ENCODE data around the gene B9D1. TPM values are rescaled to one million over a fixed set of nuclear protein-coding genes. Genes with fewer than 3 reads are reported as not detected.

The B9D1 gene
- total and polyA plus RNA-seq, 2 of the 13 experiments (the other 11 are each of a cell fraction or from before 2014, with no cell fraction given) = 27.7 to 31.1 TPM

GRCh38 chr17:19362277-19363113 is at the start of gene B9D1 (continued):
- TF ChIP-seq ZNF281 (CRISPR knock-in tag; IDR thresholded peaks at IDR 0.05; ENCODE audit: borderline replicate concordance) = peak; percentile 62; the same call in 1 of the 2 replicates
- TF ChIP-seq NFYB (CRISPR knock-in tag; IDR thresholded peaks at IDR 0.05) = no peak; the same call in 1 of the 2 replicates
- TF ChIP-seq KLF13 (CRISPR knock-in tag; IDR thresholded peaks at IDR 0.05) = no peak
- TF ChIP-seq ZNF513 (CRISPR knock-in tag; conservative IDR thresholded peaks at IDR 0.05) = 0 out of 2 replicates have a peak, but pooled peaks have one; percentile 35
- TF ChIP-seq SMAD9 (CRISPR knock-in tag; IDR thresholded peaks at IDR 0.05) = no peak
- no peak for TF ChIP-seq ZNF660 (CRISPR knock-in tag; IDR thresholded peaks at IDR 0.05; ENCODE audit: borderline replicate concordance, low read depth)
- TF ChIP-seq SRSF1 (optimal IDR thresholded peaks at IDR 0.05; ENCODE audit: low read depth, low read length) = no peak
- no peak for TF ChIP-seq SNRNP70 (IDR thresholded peaks at IDR 0.05; ENCODE audit: low read depth, low read length)
- TF ChIP-seq FOSL2 (CRISPR knock-in tag; IDR thresholded peaks at IDR 0.05) = peak; percentile 32; the same call in 1 of the 2 replicates
- TF ChIP-seq ZNF670 (CRISPR knock-in tag; IDR thresholded peaks at IDR 0.05; ENCODE audit: borderline replicate concordance) = peak; percentile 55; the same call in 1 of the 2 replicates
- peak; percentile 58 for TF ChIP-seq TAF1 (CRISPR knock-in tag; IDR thresholded peaks at IDR 0.05)
- peak; percentile 66; the same call in 1 of the 2 replicates for TF ChIP-seq TFAP4 (IDR thresholded peaks at IDR 0.05; ENCODE audit: borderline replicate concordance, low read depth)
- TF ChIP-seq GABPB1 (CRISPR knock-in tag; IDR thresholded peaks at IDR 0.05) = peak; percentile 68; the same call in 1 of the 2 replicates
- TF ChIP-seq MIER3 (CRISPR knock-in tag; IDR thresholded peaks at IDR 0.05; ENCODE audit: borderline replicate concordance) = peak; percentile 62; the same call in 1 of the 2 replicates
- no peak; the same call in 1 of the 2 replicates for TF ChIP-seq MYPOP (CRISPR knock-in tag; IDR thresholded peaks at IDR 0.05)
- peak; percentile 96 for TF ChIP-seq DRAP1 (CRISPR knock-in tag; IDR thresholded peaks at IDR 0.05)
- 0 out of 2 replicates have a peak, but pooled peaks have one; percentile 16 for TF ChIP-seq ZNF441 (CRISPR knock-in tag; IDR thresholded peaks at IDR 0.05; ENCODE audit: borderline replicate concordance)
- TF ChIP-seq ZNF343 (CRISPR knock-in tag; IDR thresholded peaks at IDR 0.05) = no peak
